Chondrocyte (in vitro differentiated cells): ENCODE data around the gene DYNLT4. TPM values are rescaled to one million over a fixed set of nuclear protein-coding genes. Genes with fewer than 3 reads are reported as not detected.
"Not testable (repeated sequence)": the region's sequence is repeated elsewhere in the genome, so short reads cannot be mapped to it uniquely, and the experiment has no call there.

Source experiments
- DNase-seq: peaks from one replicate; pipeline ENCODE4 v3.0.0; 2021; ENCODE audit warnings: mixed read lengths, low spot score
- H3K27ac Mint-ChIP-seq: one replicate; pipeline ENCODE4 v1.8.0; 2021; ENCODE audit warnings: mild to moderate bottlenecking, moderate library complexity, mixed read lengths; ENCODE audit not compliant: unreplicated experiment
- H3K27me3 Mint-ChIP-seq: 2 replicates; pipeline ENCODE4 v1.8.0; 2021; ENCODE audit warnings: low read depth, mixed read lengths
- H3K36me3 Mint-ChIP-seq: 2 replicates; pipeline ENCODE4 v1.8.0; 2021; ENCODE audit warnings: low read depth, mixed read lengths
- H3K4me1 Mint-ChIP-seq: 2 replicates; pipeline ENCODE4 v1.8.0; 2021; ENCODE audit warnings: low read depth, mild to moderate bottlenecking, mixed read lengths
- H3K4me3 Mint-ChIP-seq: one replicate; pipeline ENCODE4 v1.8.0; 2021; ENCODE audit warnings: mild to moderate bottlenecking, moderate library complexity, mixed read lengths; ENCODE audit not compliant: unreplicated experiment
- H3K9me3 Mint-ChIP-seq: 2 replicates; pipeline ENCODE4 v1.8.0; 2021; ENCODE audit warnings: low read depth, mixed read lengths
- total RNA-seq: library from RNA; stranded (reverse); gene quantifications from 3 replicates; pipeline ENCODE4 v1.2.1, GENCODE V29; 2021
- TF ChIP-seq, protein P1 (sequence below): fragments of 200-600 bp; sonication (generic); IDR thresholded peaks from 2 replicates; pipeline ENCODE4 v1.5.0; 2021; ENCODE audit warnings: antibody characterized with exemption, mild to moderate bottlenecking, moderate library complexity

DYNLT4 gene
- total RNA-seq, 1 donor from 2014 or later: not detected

DNA sequence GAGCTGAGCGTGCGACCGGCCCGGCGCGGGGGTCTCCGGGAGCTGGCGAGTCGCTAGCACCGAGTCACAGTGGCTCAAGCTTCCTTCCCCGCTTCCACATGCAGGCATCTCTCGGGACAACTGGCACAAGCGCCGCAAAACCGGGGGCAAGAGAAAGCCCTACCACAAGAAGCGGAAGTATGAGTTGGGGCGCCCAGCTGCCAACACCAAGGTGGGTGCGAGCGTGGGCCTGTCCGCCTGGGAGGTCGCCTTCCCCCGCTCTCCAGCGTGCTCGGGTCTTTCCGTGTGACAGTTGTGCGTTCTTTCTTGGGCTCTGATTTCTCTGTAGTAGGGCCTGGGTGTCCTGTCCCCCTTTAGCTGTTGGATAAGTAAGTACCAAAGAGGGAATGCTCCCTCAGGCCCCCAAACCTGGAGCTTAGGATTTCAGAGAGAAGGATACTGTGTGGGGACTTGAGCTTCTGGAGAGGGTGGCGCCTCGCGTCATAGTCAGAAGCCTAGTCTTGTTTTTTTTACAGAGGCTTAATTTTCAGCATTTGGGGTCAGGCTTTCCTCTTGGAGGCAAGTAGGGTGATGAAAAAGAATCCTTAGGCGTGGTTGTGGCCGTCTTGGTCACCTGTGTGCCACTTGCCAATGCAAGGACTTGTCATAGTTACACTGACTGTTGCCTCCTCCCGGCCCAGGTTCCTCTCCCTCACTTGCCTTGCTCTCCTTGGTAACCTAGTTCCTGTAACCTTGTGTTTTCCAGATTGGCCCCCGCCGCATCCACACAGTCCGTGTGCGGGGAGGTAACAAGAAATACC is 31.0 kb downstream of the DYNLT4 start:
- peaks cover 22% of the 10 kb centered on the region for H3K36me3 Mint-ChIP-seq
- no peaks in the 10 kb centered on the region for H3K27me3 Mint-ChIP-seq
- no peaks in the 10 kb centered on the region for H3K9me3 Mint-ChIP-seq
- peaks cover 35% of the 10 kb centered on the region for H3K4me1 Mint-ChIP-seq
- H3K27ac Mint-ChIP-seq: peak overlapping the region; percentile 87
- DNase-seq: no peak
- H3K4me3 Mint-ChIP-seq: peak overlapping the region; percentile 91
- TF ChIP-seq, protein P1, sequence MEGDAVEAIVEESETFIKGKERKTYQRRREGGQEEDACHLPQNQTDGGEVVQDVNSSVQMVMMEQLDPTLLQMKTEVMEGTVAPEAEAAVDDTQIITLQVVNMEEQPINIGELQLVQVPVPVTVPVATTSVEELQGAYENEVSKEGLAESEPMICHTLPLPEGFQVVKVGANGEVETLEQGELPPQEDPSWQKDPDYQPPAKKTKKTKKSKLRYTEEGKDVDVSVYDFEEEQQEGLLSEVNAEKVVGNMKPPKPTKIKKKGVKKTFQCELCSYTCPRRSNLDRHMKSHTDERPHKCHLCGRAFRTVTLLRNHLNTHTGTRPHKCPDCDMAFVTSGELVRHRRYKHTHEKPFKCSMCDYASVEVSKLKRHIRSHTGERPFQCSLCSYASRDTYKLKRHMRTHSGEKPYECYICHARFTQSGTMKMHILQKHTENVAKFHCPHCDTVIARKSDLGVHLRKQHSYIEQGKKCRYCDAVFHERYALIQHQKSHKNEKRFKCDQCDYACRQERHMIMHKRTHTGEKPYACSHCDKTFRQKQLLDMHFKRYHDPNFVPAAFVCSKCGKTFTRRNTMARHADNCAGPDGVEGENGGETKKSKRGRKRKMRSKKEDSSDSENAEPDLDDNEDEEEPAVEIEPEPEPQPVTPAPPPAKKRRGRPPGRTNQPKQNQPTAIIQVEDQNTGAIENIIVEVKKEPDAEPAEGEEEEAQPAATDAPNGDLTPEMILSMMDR: no peak

DNA sequence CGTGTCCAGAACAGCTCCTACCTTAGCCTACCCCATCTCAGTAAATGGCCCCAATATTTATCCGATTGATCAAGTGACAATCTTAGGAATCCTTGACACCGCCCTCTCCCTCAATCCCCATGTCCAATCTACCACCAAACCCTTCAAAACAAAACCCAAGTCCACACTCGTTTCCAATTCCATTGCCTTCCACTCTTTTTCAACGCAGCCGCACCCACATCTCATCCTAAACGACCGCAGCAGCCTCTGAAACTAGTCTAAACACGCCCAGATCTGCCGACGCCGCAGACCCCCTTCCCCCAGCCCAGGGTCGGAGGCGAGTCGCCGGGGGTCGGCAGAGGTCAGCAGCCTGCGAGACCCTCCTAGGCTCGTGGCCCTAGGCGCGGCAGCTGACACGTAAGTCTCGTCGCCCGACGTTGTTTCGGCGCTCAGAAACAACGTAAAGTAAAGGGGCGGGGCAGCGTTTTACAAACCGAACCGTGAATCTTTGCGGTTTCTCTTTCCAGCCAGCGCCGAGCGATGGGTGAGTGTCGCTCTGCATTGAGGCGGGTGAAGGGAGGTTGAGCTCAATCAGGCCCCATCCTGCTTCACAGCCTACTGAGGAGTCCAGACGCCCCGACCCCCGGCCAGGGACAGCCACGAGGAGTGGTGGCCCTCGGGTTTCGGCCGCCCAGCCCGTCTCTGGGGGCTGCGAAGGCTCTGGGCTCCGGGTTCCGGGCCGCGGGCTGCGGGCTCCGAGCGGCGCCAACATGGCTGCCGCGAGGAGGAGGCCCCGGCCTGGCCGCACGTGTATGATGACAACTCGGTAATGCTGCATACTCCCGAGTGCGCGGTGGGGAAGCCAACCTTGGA is 31.8 kb downstream of the DYNLT4 start, which contains the start of gene RPS8:
Gene RPS8 (plus strand): TSS at position 463 of the 852 bp plus-strand sequence. CDS start 57 bp downstream, at position 520.
- peak within 1 kb of the TSS; percentile 98 for H3K27ac Mint-ChIP-seq
- TF ChIP-seq, protein P1: no peak
- no peak for DNase-seq
- H3K27me3 Mint-ChIP-seq: no peaks in the 10 kb centered on the region
- no peaks in the 10 kb centered on the region for H3K9me3 Mint-ChIP-seq
- H3K4me1 Mint-ChIP-seq: peaks cover 35% of the 10 kb centered on the region
- H3K36me3 Mint-ChIP-seq: peaks cover 20% of the 10 kb centered on the region
- peak within 1 kb of the TSS; percentile 91 for H3K4me3 Mint-ChIP-seq

DNA sequence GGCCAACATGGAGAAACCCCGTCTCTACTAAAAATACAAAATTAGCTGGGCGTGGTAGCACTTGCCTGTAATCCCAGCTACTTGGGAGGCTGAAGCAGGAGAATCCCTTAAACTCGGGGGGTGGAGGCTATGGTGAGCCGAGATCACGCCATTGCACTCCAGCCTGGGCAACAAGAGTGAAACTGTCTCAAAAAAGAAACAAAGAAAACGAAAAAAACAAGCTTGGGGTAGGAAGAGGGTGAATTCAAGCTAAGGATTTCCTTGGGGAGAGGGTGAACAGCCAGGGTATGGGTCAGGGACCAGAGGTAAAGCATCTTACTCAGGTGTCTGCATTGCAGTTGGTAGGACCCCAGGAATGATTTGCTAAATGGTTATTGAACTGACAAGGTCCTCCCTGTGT is 40.7 kb downstream of the DYNLT4 start:
- H3K27me3 Mint-ChIP-seq, H3K4me1 Mint-ChIP-seq, H3K27ac Mint-ChIP-seq, H3K36me3 Mint-ChIP-seq, H3K4me3 Mint-ChIP-seq, DNase-seq, H3K9me3 Mint-ChIP-seq: not testable (repeated sequence)

DNA sequence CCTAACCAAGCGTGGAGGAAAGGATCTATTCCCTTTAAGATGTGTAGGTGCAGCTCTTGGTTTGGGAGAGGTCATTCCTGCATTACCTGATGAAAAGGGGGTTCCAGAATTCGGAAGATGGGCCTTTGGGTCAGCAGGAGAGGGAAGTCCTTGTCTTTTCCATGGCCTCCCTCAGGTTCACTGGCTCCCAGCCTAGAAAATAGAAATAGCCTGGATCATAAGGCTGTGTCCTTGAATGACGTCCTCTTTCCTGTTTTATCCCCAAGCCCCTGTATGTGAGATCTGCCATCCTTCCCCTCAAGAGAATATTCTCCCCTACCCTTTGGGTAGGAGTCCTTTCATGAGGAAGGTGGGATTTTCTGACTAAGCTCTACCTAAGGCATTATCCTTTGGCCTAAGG is 46.3 kb downstream of the DYNLT4 start:
- H3K27ac Mint-ChIP-seq: no peak overlapping the region
- TF ChIP-seq, protein P1: no peak
- H3K4me3 Mint-ChIP-seq: no peak overlapping the region
- no peaks in the 10 kb centered on the region for H3K4me1 Mint-ChIP-seq
- H3K36me3 Mint-ChIP-seq: peaks cover 6% of the 10 kb centered on the region
- H3K9me3 Mint-ChIP-seq: no peaks in the 10 kb centered on the region
- H3K27me3 Mint-ChIP-seq: no peaks in the 10 kb centered on the region
- no peak for DNase-seq

DNA sequence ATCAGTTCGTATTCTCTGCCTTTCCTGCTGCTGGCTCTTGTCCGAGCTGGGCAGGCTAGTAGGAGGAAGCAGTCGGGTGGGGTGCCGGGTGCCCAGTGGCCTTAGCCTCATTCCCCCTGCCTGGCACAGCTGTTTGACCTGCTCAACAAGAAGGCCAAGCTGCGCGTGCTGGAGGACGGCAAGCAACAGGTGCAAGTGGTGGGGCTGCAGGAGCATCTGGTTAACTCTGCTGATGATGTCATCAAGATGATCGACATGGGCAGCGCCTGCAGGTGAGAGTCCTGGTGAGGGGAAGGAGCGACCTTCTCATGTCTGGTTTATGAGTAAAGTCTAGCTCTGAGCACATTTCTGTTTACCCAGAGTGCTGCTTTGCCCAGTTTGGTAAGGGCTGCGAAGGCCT is 48.1 kb downstream of the DYNLT4 start:
- Mint-ChIP-seq H3K36me3 (peaks cover 6% of the 10 kb centered on the region), H3K27me3 (no peaks in the 10 kb centered on the region), H3K27ac (no peak overlapping the region), H3K4me1 (no peaks in the 10 kb centered on the region), H3K4me3 (no peak overlapping the region), H3K9me3 (no peaks in the 10 kb centered on the region)
- no peak for DNase-seq
- TF ChIP-seq, protein P1: no peak
